A549 (cell line): ENCODE results near the gene CR1L.
"Not testable (repeated sequence)": the region's sequence is repeated elsewhere in the genome, so short reads cannot be mapped to it uniquely, and the experiment has no call there.

Source experiments
- CHD2 ChIP-seq: fragments of 150-350 bp; IDR thresholded peaks from 2 replicates; pipeline ENCODE4 v1.6.1; 2014; ENCODE audit warnings: low read length; ENCODE audit not compliant: partially characterized antibody
- EP300 ChIP-seq, 2 experiments: fragments of >200 bp; sonication (Bioruptor Twin); formaldehyde crosslinking; IDR thresholded peaks; 2 replicates in 1 of 2; 3 replicates in 1 of 2; pipeline ENCODE4 v1.6.1; 2016 to 2017
- HDAC2 ChIP-seq: fragments of 200-600 bp; sonication (generic); IDR thresholded peaks from 2 replicates; pipeline ENCODE4 v1.6.1; 2016
- HOXA7 ChIP-seq: fragments of 250-450 bp; sonication (Bioruptor Pico); IDR thresholded peaks from 2 replicates; pipeline ENCODE4 v1.5.0; 2020; ENCODE audit warnings: mild to moderate bottlenecking, moderate library complexity
- KDM1A ChIP-seq: fragments of 200-600 bp; sonication (generic); IDR thresholded peaks from 2 replicates; pipeline ENCODE4 v1.6.1; 2016; ENCODE audit warnings: low read depth, mild to moderate bottlenecking
- NPAS2 ChIP-seq: fragments of 250-450 bp; sonication (Bioruptor Pico); IDR thresholded peaks from 2 replicates; pipeline ENCODE4 v1.8.0; 2022; ENCODE audit warnings: mild to moderate bottlenecking, moderate library complexity, borderline replicate concordance
- POLR2A ChIP-seq: IDR thresholded peaks from 2 replicates; pipeline ENCODE4 v1.6.1; 2012; ENCODE audit warnings: mild to moderate bottlenecking, low read length
- RNF2 ChIP-seq: fragments of 200-600 bp; sonication (generic); IDR thresholded peaks from 2 replicates; pipeline ENCODE4 v1.6.1; 2016; ENCODE audit warnings: low read depth, mild to moderate bottlenecking, antibody characterized with exemption, moderate library complexity, borderline replicate concordance
- TF ChIP-seq, protein P1 (sequence below): fragments of >200 bp; sonication (Bioruptor Twin); formaldehyde crosslinking; IDR thresholded peaks from 3 replicates; pipeline ENCODE4 v1.5.1; 2016
- TF ChIP-seq, protein P2 (sequence below): IDR thresholded peaks from 2 replicates; pipeline ENCODE4 v1.6.1; 2012

DNA sequence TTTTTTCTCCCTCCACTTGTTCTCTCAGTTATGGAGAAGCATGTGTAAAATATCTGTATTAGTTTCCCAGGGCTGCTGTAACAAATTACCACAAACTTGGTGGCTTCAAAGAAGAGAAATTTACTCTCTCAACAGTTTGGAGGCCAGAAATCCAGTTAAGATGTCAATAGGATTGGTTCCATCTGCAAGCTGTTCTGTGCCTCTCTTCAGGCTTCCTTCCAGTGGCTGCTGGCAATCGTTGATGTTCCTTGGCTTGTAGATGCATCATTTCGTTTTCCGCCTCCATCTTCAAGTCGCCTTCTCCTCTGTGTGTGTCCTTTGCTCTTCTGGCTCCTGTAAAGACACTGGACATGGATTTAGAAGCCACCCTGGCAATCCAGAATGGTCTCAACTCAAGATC lies 45.6 kb downstream of the CR1L start:
- TF ChIP-seq, protein P1, sequence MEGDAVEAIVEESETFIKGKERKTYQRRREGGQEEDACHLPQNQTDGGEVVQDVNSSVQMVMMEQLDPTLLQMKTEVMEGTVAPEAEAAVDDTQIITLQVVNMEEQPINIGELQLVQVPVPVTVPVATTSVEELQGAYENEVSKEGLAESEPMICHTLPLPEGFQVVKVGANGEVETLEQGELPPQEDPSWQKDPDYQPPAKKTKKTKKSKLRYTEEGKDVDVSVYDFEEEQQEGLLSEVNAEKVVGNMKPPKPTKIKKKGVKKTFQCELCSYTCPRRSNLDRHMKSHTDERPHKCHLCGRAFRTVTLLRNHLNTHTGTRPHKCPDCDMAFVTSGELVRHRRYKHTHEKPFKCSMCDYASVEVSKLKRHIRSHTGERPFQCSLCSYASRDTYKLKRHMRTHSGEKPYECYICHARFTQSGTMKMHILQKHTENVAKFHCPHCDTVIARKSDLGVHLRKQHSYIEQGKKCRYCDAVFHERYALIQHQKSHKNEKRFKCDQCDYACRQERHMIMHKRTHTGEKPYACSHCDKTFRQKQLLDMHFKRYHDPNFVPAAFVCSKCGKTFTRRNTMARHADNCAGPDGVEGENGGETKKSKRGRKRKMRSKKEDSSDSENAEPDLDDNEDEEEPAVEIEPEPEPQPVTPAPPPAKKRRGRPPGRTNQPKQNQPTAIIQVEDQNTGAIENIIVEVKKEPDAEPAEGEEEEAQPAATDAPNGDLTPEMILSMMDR, result not testable (repeated sequence)
- TF ChIP-seq CHD2; HOXA7 (CRISPR knock-in tag); EP300 (IDR thresholded peaks at IDR 0.05); KDM1A; POLR2A; HDAC2; NPAS2: not testable (repeated sequence)
- TF ChIP-seq, protein P2, sequence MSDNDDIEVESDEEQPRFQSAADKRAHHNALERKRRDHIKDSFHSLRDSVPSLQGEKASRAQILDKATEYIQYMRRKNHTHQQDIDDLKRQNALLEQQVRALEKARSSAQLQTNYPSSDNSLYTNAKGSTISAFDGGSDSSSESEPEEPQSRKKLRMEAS, result not testable (repeated sequence)
- TF ChIP-seq RNF2, result peak; percentile 71; the same call in 1 of the 2 replicates
